SK-N-SH (cell line): Measurements from ENCODE around the gene TAS2R46.

Experiments
- CTCF ChIP-seq: fragments of 200-600 bp; sonication (generic); IDR thresholded peaks from 2 replicates; pipeline ENCODE4 v1.6.1; 2017; ENCODE audit warnings: antibody characterized with exemption, mild to moderate bottlenecking, moderate library complexity
- EZH2phosphoT487 ChIP-seq: fragments of 200-600 bp; sonication (generic); IDR thresholded peaks from 2 replicates; pipeline ENCODE4 v1.6.1; 2017; ENCODE audit warnings: low read depth, mixed run types, mild to moderate bottlenecking, antibody characterized with exemption, moderate library complexity, borderline replicate concordance
- IRF3 ChIP-seq: fragments of 150-350 bp; IDR thresholded peaks from 2 replicates; pipeline ENCODE4 v1.6.1; 2016; ENCODE audit warnings: mild to moderate bottlenecking, low read depth, low read length
- MAX ChIP-seq: IDR thresholded peaks from 2 replicates; pipeline ENCODE4 v1.4.0; 2012; ENCODE audit warnings: low read depth
- POLR2AphosphoS5 ChIP-seq: IDR thresholded peaks from 2 replicates; pipeline ENCODE4 v1.6.1; 2012; ENCODE audit warnings: low read depth, low read length
- RAD21 ChIP-seq: IDR thresholded peaks from 2 replicates; pipeline ENCODE4 v1.6.1; 2012; ENCODE audit warnings: mild to moderate bottlenecking, low read length
- RCOR1 ChIP-seq: fragments of 150-350 bp; IDR thresholded peaks from 2 replicates; pipeline ENCODE4 v1.6.1; 2017; ENCODE audit warnings: antibody characterized with exemption, low read length
- REST ChIP-seq: IDR thresholded peaks from 2 replicates; pipeline ENCODE4 v1.6.1; 2012; ENCODE audit warnings: mild to moderate bottlenecking, low read depth, low read length, moderate library complexity
- RFX5 ChIP-seq: IDR thresholded peaks from 2 replicates; pipeline ENCODE4 v1.6.1; 2012; ENCODE audit warnings: mild to moderate bottlenecking, improper control_type of control experiment, low read length
- SMC3 ChIP-seq: IDR thresholded peaks from 2 replicates; pipeline ENCODE4 v1.6.1; 2012; ENCODE audit warnings: low read depth, low read length, improper control_type of control experiment
- TAF1 ChIP-seq: IDR thresholded peaks from 2 replicates; pipeline ENCODE4 v1.6.1; 2012; ENCODE audit warnings: low read depth, mild to moderate bottlenecking, low read length, moderate library complexity, borderline replicate concordance
- USF2 ChIP-seq: fragments of 150-350 bp; IDR thresholded peaks from 2 replicates; pipeline ENCODE4 v1.6.1; 2017; ENCODE audit warnings: antibody characterized with exemption, low read length, low read depth, borderline replicate concordance
- YY1 ChIP-seq: IDR thresholded peaks from 2 replicates; pipeline ENCODE4 v1.4.0; 2012; ENCODE audit warnings: low read depth, mild to moderate bottlenecking

GRCh38 chr12:11055306-11055705 lies 6.8 kb downstream of the TAS2R46 start:
- TF ChIP-seq EZH2phosphoT487, result no peak
- TF ChIP-seq CTCF, result no peak
- no peak for TF ChIP-seq REST
- TF ChIP-seq RAD21, result no peak
- no peak for TF ChIP-seq MAX
- no peak for TF ChIP-seq IRF3
- no peak for TF ChIP-seq POLR2AphosphoS5
- TF ChIP-seq SMC3, result no peak
- TF ChIP-seq RFX5, result no peak
- TF ChIP-seq USF2, result no peak
- no peak for TF ChIP-seq YY1
- no peak for TF ChIP-seq RCOR1
- no peak for TF ChIP-seq TAF1
